ENCODE measurements around the gene PSMD5. TPM values are rescaled to one million over a fixed set of nuclear protein-coding genes. Genes with fewer than 3 reads are reported as not detected.

Gene PSMD5
- total and polyA plus RNA-seq, 2 of the 4 experiments (the other 2 are of a cell fraction) = 25.6 to 26.1 TPM

DNA sequence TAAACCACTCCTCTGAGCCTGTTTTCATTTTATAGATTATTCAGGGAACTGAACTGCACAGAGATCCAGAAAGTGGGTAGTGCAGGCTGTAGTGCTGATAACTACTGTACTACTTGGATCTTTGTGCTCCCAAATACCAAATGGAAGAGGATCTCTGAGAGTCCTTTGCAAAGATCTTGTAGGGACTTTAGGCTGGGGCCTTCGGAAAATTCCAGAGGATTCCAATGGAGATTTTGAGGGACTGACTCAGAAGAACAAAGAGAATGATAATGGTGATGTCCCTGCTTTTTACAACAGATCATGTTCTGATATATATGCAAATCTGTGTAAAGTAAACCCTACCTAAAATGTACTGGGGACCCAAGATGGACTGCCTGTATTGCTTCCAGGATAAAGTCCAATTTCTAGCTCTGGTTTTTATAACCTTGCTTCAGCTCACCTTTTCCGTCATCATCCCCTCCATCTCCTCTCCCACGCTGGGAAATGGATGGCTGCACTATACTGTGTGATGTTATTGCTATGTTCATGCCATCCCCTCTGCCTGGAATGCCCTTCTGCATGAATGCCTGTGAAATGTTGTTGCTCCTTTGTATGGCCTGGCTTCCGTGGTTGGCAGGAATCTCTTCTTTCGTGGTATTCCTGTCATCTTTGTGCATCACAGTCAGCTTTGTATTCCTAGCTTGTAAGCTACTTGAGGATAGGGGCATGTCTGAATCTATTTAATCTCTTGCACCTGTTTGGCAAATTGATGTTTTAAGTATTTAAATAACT lies 9.7 kb upstream of the PSMD5 start:
- no CpG with 5 or more reads among the region's 5 CpGs for WGBS, 2 experiments (ENCODE audit: extremely low coverage in 2 of 2, insufficient read length in 1 of 2)
- POLR2A ChIA-PET (ENCODE audit: unreplicated experiment) = no interaction called here
- Histone ChIP-seq H2BK20ac (ENCODE audit: low read depth, low read length) (no peak overlapping the region), H3K4ac (ENCODE audit: low read depth, low read length) (no peak overlapping the region), H3K27me3 (ENCODE audit: control insufficient read depth, insufficient read depth, low read length) (no peaks in the 10 kb centered on the region), H3K56ac (ENCODE audit: extremely low read depth, insufficient read depth, low read length) (no peak overlapping the region), H3K79me1 (ENCODE audit: low read depth in 1 of 2, low read length in 2 of 2) (no peaks in the 10 kb centered on the region), H4K91ac (ENCODE audit: insufficient read depth, low read depth, low read length) (no peak overlapping the region), H3K36me3 (ENCODE audit: control insufficient read depth, insufficient read depth, low read length) (peaks cover 7% of the 10 kb centered on the region), H3K4me3 (ENCODE audit: insufficient read depth, low read depth, low read length) (no peak overlapping the region), H2AK5ac (ENCODE audit: low read depth, low read length) (no peak overlapping the region), H3K9me3 (ENCODE audit: control insufficient read depth, insufficient read depth, low read length) (no peaks in the 10 kb centered on the region), H3K9me1 (ENCODE audit: insufficient read depth, low read length) (no peaks in the 10 kb centered on the region; the same call in 1 of the 2 replicates), H2BK5ac (ENCODE audit: low read depth, low read length, poor library complexity, severe bottlenecking) (no peak overlapping the region), H4K8ac (ENCODE audit: low read depth in 2 of 2, low read length in 2 of 2) (no peak overlapping the region; a peak in 1 of 4 replicates), H3K14ac (replicated peaks; ENCODE audit: low read depth, low read length) (no peak overlapping the region), H3K4me1 (ENCODE audit: control insufficient read depth, insufficient read depth, low read length) (no peaks in the 10 kb centered on the region), H3K18ac (ENCODE audit: low read depth, low read length) (no peak overlapping the region), H3K23ac (ENCODE audit: low read depth, low read length) (no peak overlapping the region), H4K20me1 (ENCODE audit: insufficient read depth, low read length) (no peaks in the 10 kb centered on the region), H3K4me2 (ENCODE audit: low read depth, low read length) (no peak overlapping the region), H2AK9ac (replicated peaks; ENCODE audit: low read depth, low read length, poor library complexity) (no peak overlapping the region), H2BK120ac (ENCODE audit: low read depth, low read length) (no peak overlapping the region), H3K27ac (ENCODE audit: insufficient read depth, low read length) (no peak overlapping the region), H2AFZ (replicated peaks; ENCODE audit: low read length, poor library complexity) (no peak overlapping the region), H4K5ac (ENCODE audit: low read depth, low read length) (no peak overlapping the region), H3K9ac (ENCODE audit: low read depth, low read length) (no peak overlapping the region), H2BK15ac (ENCODE audit: low read depth, low read length) (no peak overlapping the region)
- dilution Hi-C loops (cut with HindIII; ENCODE audit: low sequenced_read_pairs, unreplicated experiment) (no loop called here), in situ Hi-C loops (cut with MboI; ENCODE audit: low sequenced_read_pairs) (no loop called here), intact Hi-C loops (cut with micrococcal nuclease) (no loop called here)
- TF ChIP-seq, protein P1, sequence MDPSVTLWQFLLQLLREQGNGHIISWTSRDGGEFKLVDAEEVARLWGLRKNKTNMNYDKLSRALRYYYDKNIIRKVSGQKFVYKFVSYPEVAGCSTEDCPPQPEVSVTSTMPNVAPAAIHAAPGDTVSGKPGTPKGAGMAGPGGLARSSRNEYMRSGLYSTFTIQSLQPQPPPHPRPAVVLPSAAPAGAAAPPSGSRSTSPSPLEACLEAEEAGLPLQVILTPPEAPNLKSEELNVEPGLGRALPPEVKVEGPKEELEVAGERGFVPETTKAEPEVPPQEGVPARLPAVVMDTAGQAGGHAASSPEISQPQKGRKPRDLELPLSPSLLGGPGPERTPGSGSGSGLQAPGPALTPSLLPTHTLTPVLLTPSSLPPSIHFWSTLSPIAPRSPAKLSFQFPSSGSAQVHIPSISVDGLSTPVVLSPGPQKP (IDR thresholded peaks at IDR 0.05; ENCODE audit: borderline replicate concordance, low read depth, low read length) = no peak
- TF ChIP-seq CHD1 (IDR thresholded peaks at IDR 0.05; ENCODE audit: low read depth, low read length) (no peak), NFE2L2 (IDR thresholded peaks at IDR 0.05; ENCODE audit: low read depth, low read length) (no peak), MAZ (IDR thresholded peaks at IDR 0.05; ENCODE audit: borderline replicate concordance, low read depth, low read length) (no peak), CEBPB (IDR thresholded peaks at IDR 0.05; ENCODE audit: low read depth, low read length) (no peak), SMC3 (IDR thresholded peaks at IDR 0.05; ENCODE audit: low read depth, low read length) (no peak), MAFK (IDR thresholded peaks at IDR 0.05; ENCODE audit: low read depth, low read length) (no peak), RCOR1 (IDR thresholded peaks at IDR 0.05; ENCODE audit: insufficient replicate concordance, low read length) (no peak), POLR2A (IDR thresholded peaks at IDR 0.05; ENCODE audit: low read depth, low read length) (no peak)
- TF ChIP-seq, protein P2, sequence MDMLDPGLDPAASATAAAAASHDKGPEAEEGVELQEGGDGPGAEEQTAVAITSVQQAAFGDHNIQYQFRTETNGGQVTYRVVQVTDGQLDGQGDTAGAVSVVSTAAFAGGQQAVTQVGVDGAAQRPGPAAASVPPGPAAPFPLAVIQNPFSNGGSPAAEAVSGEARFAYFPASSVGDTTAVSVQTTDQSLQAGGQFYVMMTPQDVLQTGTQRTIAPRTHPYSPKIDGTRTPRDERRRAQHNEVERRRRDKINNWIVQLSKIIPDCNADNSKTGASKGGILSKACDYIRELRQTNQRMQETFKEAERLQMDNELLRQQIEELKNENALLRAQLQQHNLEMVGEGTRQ (IDR thresholded peaks at IDR 0.05; ENCODE audit: low read depth, low read length) = no peak
- BruUV-seq (replicated peaks) = no TSS peak
- DNase-seq (peak; percentile 13), ATAC-seq (ENCODE audit: low read depth) (peak; percentile 44; the same call in 1 of the 2 replicates)
- CTCF ChIA-PET = no interaction called here

Data from IMR-90 (cell line).